CD4-positive, alpha-beta T cell treated with Interleukin-15 for 4 hours (primary cell): Measurements from ENCODE around the gene SMAD3.
A peak's percentile ranks its signal among the peaks of the same experiment; 100 is the strongest.
"Not testable (repeated sequence)": the region's sequence is repeated elsewhere in the genome, so short reads cannot be mapped to it uniquely, and the experiment has no call there.

Experiments used
- DNase-seq: peaks from one replicate; pipeline ENCODE4 v3.0.0-alpha.2; 2020; ENCODE audit warnings: low spot score

Gene SMAD3

GRCh38 chr15:67063689-67064606 is 1.5 kb upstream of the SMAD3 start:
- DNase-seq = no peak

DNA sequence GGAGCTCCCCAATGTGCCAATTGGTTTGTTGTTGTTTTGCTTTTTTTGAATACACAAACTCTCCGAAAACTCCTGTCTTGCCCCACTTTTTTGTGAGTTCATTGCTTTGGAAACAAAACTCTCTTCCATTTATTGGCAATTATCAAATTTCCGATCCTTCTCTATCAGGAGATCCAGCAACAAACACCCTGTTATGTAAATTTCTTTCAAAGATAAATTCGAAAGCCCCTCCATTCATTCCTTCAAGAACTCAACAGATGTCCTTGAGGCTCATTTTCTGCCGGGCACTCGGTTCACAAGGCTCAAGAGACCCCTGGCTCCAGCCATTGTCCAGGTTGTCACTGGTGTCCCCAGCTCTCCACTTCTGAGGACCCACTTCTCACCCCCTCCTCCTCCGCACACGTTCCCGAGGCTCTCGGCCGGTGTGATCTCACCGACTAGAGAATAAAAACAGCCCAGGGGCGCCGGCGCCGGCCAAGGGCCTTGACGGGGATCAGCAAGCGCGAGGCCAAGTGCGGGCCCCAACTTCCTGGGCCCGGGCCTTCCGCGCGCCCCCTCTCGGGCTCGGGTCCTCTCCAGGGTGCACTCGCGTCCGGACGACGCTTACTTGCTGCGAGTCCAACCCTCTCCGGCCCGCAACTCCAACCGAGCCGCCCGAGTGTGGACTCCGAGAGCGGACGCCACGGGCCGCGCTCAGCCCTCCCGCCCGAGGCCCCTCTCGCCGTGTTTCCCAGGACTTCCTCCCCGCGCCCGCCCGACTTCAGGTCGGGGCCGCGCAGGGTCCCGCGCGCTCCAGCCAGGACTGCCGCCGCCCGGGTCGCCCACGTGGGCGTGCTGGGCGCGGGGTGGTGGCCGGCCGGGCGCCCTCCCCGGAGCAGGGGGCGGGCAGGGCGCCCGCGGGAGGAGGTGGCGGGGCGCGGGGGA is 533 bp upstream of the SMAD3 start:
- DNase-seq = no peak

- DNase-seq = no peak
Measured at GRCh38 chr15:67066041-67066958, 898 bp downstream of the SMAD3 start.

DNA sequence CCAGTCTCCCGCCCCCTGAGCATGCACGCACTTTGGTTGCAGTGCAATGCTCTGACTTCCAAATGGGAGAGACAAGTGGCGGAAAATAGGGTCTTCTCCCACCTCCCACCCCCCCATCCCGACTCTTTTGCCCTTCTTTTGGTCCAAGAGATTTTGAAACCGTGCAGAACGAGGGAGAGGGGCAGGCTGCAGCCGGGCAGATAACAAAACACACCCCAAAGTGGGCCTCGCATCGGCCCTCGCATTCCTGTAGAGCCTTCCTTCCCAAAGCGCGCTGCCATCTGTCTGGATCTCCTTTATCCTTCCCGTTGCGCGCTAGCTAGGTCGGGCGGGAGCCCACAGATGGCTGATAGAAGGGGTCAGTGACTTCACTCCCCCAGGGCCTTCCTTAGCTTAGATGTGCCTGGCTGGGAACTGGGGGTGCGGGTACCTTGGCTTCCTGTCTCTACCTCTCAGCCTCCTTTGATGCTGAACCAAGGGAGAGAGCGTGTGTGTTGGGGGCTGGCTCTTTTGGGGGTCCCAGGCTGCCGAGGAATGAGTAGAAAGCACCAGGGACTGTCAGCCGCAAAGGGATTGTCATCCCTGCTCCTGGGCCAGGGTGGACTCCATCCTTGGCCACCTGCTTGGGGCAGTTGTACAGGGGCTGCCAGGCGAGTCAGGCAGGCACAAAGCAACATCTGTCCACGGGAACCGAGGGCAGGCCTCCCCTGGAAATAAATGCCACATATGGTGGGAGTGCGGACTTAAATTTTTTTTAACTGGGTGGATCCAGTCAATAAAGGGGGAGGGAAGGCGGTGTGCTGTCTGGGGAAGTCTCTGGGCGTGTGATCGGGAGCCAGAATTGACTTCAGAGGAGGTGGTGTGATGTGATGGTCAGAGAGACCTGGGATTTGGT is 1.8 kb downstream of the SMAD3 start:
- no peak for DNase-seq

- peak; percentile 53 for DNase-seq
Measured at GRCh38 chr15:67067930-67068551, 2.6 kb downstream of the SMAD3 start.

GRCh38 chr15:67068710-67069400 is 3.5 kb downstream of the SMAD3 start:
- DNase-seq = no peak

DNA sequence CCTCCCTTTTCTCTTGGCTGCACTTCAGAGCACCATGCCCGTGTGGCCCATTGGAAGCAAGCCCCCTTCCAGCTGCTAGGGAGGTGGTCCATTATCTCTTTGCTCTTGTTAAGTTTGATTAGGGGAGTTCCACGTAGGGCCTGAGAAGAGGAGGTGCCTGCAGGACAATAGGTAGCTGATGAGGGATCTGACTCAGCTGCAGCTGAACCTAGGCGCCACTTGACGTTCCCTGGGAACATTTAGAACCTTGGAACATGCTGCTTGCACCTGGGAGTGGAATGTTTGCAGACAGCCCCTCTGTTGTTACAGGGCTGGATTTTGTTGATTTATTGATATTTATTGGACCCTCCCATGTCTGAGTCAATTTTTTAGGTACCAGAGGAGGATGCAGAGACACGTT is 4.7 kb downstream of the SMAD3 start:
- DNase-seq = no peak

GRCh38 chr15:67070892-67071664 is 5.7 kb downstream of the SMAD3 start:
- no peak for DNase-seq

DNA sequence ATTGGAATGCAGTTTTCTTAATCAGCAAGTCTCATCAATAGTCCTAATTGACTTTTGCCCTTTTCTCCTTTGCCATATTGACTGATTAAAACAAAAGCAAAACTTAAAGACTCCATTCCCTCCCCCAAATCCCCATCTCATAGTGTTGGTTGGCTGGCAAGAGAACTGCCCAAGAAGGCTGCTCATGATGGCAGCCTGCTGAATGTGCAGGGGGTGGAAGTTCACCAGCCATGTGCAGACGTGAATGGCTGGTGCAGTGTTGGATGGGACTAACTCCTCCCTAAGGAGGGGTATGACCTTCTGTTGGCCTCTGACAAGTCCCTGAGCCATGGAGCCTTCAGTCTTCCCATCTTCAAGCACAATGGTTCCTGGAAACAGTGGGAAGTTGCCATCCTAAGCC is 7.0 kb downstream of the SMAD3 start:
- no peak for DNase-seq

DNA sequence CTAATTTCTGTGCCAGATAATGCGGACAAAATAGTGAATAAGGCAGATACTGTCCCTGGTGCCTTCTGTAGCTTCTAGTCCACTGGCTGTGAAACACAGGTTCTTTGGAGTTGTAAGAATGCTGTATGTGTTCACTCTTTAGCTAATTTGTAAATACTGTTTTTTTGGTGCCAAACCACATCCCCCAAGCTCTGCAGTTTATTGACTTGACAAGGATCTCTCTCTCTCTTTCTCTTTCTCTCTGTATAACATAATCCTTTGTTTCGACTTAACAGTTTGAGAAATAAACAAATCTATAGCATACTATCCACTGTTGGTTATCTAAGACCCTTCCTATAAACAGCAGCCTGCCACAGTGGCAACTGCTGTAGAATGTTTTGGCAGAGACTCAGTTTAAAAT is 7.6 kb downstream of the SMAD3 start:
- no peak for DNase-seq

DNA sequence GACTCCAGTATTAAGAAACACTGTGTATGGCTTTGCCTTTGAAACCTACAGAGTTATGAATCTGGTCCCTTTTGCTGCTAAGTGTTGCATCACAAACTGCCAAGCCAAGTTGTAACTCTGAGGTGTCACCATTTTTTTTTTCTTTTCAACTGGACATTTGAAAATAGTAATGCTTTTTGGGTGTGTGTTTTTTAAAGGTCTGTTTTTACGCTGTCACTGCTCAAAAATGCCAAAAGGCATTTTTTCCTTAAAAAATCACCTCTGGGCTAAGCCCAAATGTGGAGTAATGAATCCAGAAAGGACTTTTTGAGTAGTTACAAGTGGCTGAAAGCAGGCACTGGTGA is 9.5 kb downstream of the SMAD3 start:
- DNase-seq = no peak

GRCh38 chr15:67075555-67076135 is 10.2 kb downstream of the SMAD3 start:
- DNase-seq = not testable (repeated sequence)

DNA sequence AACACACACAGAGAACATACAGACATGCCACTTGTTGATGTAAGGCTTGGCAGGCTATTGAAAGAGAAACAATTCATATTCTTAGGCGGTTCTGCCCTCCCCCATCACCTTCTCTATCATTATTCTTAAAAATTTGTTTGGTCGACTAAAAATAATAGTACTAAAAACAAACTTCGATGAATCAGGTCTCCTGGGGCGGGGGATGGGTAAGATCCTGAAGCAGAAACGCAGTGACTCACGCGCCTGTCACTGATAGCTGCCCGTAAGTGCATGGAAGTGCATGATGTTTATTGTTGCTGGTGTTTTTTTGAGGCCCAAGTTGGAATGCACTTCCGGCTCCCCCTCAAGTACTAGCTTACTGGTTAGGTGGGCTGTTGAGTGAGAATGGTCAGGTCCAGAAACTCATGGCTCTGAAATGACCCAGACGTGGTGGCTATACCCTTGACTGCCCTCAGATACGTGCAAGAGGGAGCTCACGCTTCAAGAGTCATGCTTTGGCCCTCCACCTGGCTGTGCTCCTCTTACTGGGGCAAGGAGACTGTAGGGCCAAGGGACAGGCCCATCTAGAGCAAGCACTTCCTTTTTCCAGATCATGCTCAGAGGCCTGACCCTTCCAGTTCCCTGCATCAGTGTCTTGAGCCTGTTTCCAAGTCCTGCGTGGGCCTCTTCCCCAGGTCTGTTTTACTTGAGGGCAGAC is 10.9 kb downstream of the SMAD3 start:
- no peak for DNase-seq

DNA sequence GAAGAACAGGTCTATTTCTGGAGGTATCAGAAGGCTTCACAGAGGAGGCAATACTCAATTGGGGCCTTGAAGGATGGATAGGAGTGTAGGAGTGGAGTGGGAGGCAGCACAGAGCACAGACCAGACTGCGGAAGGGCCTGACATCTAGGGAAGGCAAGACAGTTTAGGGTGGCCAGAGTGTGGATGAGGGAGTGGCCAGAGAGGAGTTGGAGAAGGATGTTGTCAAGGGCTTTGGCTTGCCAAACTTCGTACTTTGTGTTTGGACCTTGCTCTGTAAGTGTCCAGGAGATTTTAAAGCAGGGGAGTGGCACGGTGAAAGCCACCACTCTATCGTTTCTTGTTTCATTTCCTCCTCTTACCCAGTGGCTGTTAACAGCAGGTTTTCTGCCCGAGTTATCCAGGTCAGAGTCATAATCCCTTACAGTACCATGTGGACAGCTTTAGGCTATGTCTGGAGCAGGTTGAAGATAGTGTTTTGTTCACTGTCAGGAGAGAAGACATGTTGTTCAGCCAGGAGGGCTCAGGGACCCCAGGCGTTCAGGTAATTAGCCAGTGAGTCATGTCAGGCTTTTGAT is 12.3 kb downstream of the SMAD3 start:
- DNase-seq = no peak

GRCh38 chr15:67079361-67079760 is 14.0 kb downstream of the SMAD3 start:
- DNase-seq = no peak

DNA sequence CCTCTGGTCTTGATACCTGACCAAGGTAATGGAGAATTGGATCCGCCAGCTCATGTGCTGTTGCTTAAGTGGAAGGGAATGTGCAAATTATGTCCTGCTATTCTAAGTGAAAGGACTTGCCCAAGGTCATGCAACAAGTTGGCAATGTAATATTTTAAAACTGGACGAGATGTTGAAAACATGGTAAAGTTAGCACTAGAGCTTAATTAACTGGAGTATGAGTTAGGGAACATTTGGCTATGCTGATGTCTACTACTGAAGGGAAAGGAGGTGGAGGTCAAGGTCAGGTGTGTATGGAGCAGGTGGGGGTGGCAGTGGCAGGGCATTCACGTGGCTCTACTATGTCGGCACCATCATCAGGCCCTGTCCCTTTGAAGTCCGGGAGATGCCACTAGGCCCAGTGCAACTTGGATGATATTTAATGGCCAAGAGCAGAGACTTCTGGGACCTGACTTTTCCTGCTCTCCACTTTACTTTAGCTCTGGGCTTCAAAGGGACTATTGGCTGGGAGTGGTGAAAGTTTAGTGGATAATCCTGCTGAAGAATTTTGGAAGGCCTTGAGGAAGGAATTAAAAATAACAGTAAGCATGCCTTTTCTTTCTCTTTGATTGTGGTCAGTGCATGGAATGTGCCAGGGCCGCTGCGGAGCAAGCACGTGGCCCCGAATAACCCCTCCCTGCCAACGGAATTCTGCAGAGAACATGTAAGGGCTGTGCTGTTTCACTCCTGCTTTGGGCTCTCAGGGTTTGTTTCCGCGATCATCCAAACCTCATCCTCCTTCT is 14.9 kb downstream of the SMAD3 start:
- DNase-seq = no peak

GRCh38 chr15:67080900-67081431 is 15.6 kb downstream of the SMAD3 start:
- DNase-seq = peak; percentile 58
